Gastrocnemius medialis (tissue), 4 donors: Measurements from ENCODE around the gene RMDN3.

ENCODE experiments used
- POLR2A ChIP-seq, 2 donors: fragments of 450-650 bp; IDR thresholded peaks; one replicate each; pipeline ENCODE4 v1.6.1; 2017; ENCODE audit warnings: antibody characterized with exemption in 2 of 2, mild to moderate bottlenecking in 2 of 2, moderate library complexity in 2 of 2
- TF ChIP-seq, protein P1 (sequence below), 5 experiments: fragments of 450-650 bp in 3 of 5; fragments of 200-600 bp in 2 of 5; sonication (generic) in 2 of 5; IDR thresholded peaks in 4 of 5; conservative IDR thresholded peaks in 1 of 5; 1 replicate in 4 of 5; 2 replicates in 1 of 5; pipeline ENCODE4 v1.5.1; 2016 to 2019; ENCODE audit warnings: antibody characterized with exemption in 5 of 5, mild to moderate bottlenecking in 3 of 5, moderate library complexity in 3 of 5

DNA sequence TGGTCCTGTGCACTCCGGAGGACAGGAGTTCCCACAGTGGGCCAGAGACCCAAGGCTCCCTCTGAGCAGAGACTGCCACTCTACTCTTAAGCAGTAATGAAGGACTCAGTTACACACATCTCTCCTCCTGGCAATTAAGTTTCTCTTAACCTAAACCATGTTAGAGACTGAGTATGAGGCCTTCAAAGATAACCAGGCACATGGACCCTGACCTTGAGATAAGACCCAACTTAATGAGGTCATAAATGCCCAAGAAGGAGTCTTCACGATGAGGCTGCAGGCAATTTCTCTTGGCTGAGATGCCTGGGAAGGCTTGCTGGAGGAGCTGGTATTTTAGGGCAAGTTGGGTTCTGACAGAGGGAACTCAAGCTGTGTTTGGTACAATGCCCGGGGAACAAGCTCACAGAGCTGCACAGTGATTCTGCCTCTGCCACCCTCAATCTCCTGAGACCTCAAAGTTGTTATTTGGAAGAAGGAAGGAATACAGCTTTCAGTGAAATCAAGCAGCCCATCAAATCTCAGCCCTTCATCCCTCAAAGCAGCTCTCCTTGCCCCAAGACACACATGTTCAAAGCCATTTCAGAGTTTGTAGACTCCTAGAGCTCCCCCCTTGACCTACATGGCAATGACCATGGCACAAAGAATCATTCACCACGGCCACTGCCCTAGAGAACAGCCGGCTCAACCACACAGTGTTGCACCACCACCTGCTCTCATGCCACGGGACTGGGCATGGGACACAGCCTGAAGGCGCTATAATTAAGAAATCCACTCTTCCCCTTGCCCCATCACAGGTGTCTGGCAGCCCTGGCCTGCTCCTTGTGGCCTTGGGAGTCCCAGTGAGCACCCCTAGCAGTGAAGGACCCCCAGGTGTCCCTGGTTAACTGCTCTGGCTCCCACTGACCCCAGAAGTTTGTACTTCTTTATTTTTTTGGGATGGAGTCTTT is 7.1 kb downstream of the RMDN3 start:
- TF ChIP-seq, protein P1, sequence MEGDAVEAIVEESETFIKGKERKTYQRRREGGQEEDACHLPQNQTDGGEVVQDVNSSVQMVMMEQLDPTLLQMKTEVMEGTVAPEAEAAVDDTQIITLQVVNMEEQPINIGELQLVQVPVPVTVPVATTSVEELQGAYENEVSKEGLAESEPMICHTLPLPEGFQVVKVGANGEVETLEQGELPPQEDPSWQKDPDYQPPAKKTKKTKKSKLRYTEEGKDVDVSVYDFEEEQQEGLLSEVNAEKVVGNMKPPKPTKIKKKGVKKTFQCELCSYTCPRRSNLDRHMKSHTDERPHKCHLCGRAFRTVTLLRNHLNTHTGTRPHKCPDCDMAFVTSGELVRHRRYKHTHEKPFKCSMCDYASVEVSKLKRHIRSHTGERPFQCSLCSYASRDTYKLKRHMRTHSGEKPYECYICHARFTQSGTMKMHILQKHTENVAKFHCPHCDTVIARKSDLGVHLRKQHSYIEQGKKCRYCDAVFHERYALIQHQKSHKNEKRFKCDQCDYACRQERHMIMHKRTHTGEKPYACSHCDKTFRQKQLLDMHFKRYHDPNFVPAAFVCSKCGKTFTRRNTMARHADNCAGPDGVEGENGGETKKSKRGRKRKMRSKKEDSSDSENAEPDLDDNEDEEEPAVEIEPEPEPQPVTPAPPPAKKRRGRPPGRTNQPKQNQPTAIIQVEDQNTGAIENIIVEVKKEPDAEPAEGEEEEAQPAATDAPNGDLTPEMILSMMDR (IDR thresholded peaks at IDR 0.05 in 4 of 5, conservative IDR thresholded peaks at IDR 0.05 in 1 of 5), result no peak
- no peak for TF ChIP-seq POLR2A (IDR thresholded peaks at IDR 0.05)
